HL-60 (cell line): Measurements from ENCODE around the gene SPATA13.

Source experiments
- DNase-seq, 2 experiments: peaks; one replicate each; pipeline ENCODE4 v3.0.0-alpha.2; 2010 to 2020; ENCODE audit warnings: low read depth in 1 of 2, low spot score in 1 of 2
- H3K27ac ChIP-seq: fragments of 250-450 bp; sonication (Bioruptor Pico); replicated peaks from 2 replicates; pipeline ENCODE4 v1.5.1; 2020; ENCODE audit warnings: mild to moderate bottlenecking, moderate library complexity
- H3K27me3 ChIP-seq: fragments of 250-450 bp; sonication (Bioruptor Pico); 2 replicates; pipeline ENCODE4 v1.5.1; 2021; ENCODE audit warnings: mild to moderate bottlenecking, moderate library complexity; ENCODE audit not compliant: insufficient read depth, poor library complexity, severe bottlenecking
- H3K4me3 ChIP-seq: replicated peaks from 2 replicates; pipeline ENCODE4 v1.5.1; 2011; ENCODE audit warnings: mild to moderate bottlenecking, control low read depth, low read length; ENCODE audit not compliant: insufficient read depth
- GABPA ChIP-seq: IDR thresholded peaks from 2 replicates; pipeline ENCODE4 v1.6.1; 2012; ENCODE audit warnings: low read depth
- POLR2AphosphoS5 ChIP-seq: IDR thresholded peaks from 2 replicates; pipeline ENCODE4 v1.6.1; 2012; ENCODE audit warnings: low read depth
- SPI1 ChIP-seq: IDR thresholded peaks from 2 replicates; pipeline ENCODE4 v1.6.1; 2012; ENCODE audit warnings: low read depth, mild to moderate bottlenecking, borderline replicate concordance
- TF ChIP-seq, protein P1 (sequence below): IDR thresholded peaks from one replicate; pipeline ENCODE4 v1.5.1; 2011; ENCODE audit warnings: low read length, control low read depth, inconsistent platforms; ENCODE audit not compliant: insufficient read depth
- TF ChIP-seq, protein P2 (sequence below): IDR thresholded peaks from 2 replicates; pipeline ENCODE4 v1.6.1; 2012; ENCODE audit warnings: low read depth; ENCODE audit not compliant: insufficient replicate concordance

The SPATA13 gene

DNA sequence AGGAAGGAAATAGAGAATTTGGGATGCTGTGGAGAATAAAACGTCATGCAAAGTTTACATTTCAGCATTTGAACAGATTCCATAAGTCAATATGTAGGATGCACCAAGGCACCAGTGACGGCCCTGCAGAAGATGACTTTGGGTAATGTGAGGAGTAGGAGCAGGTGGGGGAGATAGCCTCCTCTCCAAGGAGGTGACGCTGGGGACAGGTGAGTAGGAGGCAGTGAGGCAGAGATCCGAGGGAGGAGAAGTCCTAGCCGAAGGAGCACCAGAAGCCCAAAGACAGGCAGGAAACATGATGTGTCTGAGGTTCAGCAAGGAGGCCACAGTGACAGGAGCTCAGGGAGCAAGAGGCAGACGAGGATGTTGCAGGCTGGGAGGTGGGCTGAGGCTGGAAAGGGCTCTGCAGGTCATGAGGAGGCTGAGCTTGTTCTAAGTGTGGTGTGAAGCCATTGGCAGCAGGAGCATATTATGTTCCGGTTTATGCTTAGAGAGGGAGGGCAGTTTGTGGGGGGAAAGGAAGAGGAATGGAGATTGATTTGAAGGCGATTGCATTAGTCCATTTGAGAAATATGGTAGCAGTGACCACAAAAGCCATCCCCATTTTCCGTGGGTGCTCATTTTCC, 93.1 kb downstream of the SPATA13 start:
- Histone ChIP-seq H3K27ac (peak overlapping the region; percentile 74), H3K27me3 (no peaks in the 10 kb centered on the region), H3K4me3 (peak overlapping the region; percentile 8; the same call in 1 of the 2 replicates)
- no peak; the same call in 1 of the 2 replicates for TF ChIP-seq POLR2AphosphoS5
- TF ChIP-seq, protein P1, sequence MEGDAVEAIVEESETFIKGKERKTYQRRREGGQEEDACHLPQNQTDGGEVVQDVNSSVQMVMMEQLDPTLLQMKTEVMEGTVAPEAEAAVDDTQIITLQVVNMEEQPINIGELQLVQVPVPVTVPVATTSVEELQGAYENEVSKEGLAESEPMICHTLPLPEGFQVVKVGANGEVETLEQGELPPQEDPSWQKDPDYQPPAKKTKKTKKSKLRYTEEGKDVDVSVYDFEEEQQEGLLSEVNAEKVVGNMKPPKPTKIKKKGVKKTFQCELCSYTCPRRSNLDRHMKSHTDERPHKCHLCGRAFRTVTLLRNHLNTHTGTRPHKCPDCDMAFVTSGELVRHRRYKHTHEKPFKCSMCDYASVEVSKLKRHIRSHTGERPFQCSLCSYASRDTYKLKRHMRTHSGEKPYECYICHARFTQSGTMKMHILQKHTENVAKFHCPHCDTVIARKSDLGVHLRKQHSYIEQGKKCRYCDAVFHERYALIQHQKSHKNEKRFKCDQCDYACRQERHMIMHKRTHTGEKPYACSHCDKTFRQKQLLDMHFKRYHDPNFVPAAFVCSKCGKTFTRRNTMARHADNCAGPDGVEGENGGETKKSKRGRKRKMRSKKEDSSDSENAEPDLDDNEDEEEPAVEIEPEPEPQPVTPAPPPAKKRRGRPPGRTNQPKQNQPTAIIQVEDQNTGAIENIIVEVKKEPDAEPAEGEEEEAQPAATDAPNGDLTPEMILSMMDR = no peak
- TF ChIP-seq SPI1 = no peak
- TF ChIP-seq, protein P2, sequence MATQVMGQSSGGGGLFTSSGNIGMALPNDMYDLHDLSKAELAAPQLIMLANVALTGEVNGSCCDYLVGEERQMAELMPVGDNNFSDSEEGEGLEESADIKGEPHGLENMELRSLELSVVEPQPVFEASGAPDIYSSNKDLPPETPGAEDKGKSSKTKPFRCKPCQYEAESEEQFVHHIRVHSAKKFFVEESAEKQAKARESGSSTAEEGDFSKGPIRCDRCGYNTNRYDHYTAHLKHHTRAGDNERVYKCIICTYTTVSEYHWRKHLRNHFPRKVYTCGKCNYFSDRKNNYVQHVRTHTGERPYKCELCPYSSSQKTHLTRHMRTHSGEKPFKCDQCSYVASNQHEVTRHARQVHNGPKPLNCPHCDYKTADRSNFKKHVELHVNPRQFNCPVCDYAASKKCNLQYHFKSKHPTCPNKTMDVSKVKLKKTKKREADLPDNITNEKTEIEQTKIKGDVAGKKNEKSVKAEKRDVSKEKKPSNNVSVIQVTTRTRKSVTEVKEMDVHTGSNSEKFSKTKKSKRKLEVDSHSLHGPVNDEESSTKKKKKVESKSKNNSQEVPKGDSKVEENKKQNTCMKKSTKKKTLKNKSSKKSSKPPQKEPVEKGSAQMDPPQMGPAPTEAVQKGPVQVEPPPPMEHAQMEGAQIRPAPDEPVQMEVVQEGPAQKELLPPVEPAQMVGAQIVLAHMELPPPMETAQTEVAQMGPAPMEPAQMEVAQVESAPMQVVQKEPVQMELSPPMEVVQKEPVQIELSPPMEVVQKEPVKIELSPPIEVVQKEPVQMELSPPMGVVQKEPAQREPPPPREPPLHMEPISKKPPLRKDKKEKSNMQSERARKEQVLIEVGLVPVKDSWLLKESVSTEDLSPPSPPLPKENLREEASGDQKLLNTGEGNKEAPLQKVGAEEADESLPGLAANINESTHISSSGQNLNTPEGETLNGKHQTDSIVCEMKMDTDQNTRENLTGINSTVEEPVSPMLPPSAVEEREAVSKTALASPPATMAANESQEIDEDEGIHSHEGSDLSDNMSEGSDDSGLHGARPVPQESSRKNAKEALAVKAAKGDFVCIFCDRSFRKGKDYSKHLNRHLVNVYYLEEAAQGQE = no peak
- TF ChIP-seq GABPA = no peak
- no peak for DNase-seq

DNA sequence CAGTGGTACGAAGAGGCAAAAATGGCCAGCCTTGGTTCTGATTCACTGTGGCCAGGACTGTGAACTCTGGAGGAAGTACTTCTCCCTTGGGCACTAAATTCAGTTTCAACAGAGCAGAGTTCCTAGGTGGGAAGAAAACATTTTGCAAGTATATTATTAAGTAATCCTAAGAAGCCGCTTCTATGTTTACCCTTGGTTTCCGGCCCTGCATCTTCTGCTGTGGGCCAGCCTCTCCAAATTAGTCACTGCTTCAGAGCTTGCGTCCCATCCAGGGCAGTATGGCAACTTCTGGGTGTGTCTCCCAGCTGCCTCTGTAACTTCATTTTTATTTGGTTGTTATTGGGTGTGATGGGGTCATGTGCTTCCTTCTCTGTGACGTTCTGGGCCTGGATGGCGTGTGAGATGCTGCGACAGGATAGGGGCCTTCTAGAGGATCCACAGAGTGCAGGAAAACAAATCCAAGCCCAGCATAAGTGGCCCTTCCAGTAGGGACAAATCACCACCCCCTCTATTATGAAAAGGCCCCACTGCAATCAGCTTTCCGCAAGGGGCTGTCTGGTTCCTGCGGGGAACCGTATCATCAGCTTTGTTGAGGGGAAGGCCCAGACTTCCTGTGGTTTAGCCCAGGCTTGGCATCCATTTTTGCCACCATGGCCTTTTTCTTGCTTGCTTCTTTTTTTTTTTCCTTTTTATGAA, 93.8 kb downstream of the SPATA13 start:
- DNase-seq = peak; percentile 92 to 93
- peak overlapping the region; percentile 74 for H3K27ac ChIP-seq
- H3K4me3 ChIP-seq = no peak overlapping the region
- TF ChIP-seq, protein P2 = no peak
- TF ChIP-seq, protein P1 = no peak
- TF ChIP-seq SPI1 = peak; percentile 18; the same call in 1 of the 2 replicates
- TF ChIP-seq GABPA = peak; percentile 30; the same call in 1 of the 2 replicates
- TF ChIP-seq POLR2AphosphoS5 = no peak
- no peaks in the 10 kb centered on the region for H3K27me3 ChIP-seq

DNA sequence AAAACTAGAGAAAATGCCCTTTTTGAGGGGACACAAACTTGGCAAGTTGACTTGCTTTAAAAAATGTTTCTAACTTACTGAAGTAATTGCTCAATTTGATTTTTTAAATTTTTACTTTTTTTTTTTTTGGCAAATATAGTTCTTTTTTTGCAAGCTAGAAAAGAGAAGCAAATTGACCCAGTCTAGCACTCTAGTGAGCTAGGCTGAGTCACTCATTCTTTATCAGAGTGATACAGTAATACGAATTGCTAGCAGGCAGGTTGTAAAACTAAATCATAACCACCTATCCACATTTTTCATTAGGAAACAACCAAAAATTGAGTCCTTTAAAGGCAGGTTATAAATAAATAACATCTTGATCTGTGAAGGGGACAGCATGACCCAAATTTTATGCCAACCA, 97.0 kb downstream of the SPATA13 start:
- no peak overlapping the region for H3K4me3 ChIP-seq
- TF ChIP-seq, protein P2 = no peak
- TF ChIP-seq, protein P1 = no peak
- TF ChIP-seq POLR2AphosphoS5 = no peak
- TF ChIP-seq GABPA = no peak
- no peak for TF ChIP-seq SPI1

More for the DNA sequence above, 97.0 kb downstream of the SPATA13 start:
- Histone ChIP-seq H3K27ac (no peak overlapping the region), H3K27me3 (no peaks in the 10 kb centered on the region)
- no peak for DNase-seq
